ENCODE data around the gene CBFA2T2.
"Not testable (repeated sequence)": the region's sequence is repeated elsewhere in the genome, so short reads cannot be mapped to it uniquely, and the experiment has no call there.

Gene CBFA2T2

DNA sequence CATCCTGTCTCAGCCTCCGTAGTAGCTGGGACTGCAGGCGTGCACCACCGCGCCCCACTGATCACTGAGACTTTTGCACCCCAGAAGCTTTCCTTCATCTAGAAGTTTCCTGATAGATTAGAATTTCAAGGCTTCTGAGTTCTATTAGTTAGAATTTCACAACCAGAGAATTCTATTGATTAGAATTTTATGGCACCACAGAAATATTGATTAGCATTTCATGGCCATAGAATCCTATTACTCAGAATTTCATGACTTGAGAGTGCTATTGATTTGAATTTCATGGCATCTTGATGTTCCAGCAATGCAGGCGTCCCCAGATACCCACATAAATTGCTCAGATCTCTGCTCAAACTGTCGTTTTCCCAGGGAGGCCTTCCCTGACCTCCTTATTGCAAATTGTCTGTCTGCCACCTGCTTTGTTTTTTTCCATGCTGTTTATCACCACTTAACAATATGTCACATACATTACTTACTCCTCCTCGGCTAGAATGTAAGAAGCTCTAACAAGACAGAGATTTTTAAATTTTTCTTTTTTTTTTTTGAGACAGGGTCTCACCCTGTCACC is 16.9 kb upstream of the CBFA2T2 start:
- DNase-seq = no peak

DNA sequence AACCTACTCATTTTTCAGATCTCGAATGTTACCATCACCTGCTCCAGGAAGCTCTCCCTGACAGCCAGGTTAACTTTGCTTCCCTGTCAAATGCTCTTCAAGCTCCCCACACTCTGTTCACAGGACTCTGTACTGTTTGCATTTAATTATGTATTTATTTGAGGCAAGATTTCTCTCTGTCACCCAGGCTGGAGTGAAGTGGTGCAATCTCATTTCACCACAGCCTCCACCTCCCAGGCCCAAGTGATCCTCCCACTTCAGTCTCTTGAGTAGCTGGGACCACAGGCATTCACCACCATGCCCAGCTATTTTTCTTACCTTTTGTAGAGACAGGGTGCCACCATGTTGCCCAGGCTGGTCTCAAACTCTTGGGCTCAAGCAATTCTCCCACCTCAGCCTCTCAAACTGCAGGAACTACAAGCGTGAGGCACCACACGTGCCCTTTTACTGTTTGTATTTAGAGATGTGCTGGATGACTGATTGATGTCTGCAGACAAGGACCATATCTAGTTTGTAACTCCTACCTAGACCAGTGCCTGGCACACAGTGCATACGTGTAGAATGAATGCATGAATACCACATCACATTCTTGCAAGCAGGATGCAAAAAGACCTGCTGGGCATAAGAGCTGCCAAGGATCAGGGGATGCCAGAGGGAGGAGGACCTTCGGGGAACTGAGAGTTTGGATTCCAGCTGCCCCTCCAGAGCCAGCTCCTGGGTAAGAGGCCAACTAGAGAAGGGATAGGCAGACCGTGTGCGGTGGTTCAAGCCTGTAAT is 15.6 kb upstream of the CBFA2T2 start:
- no peak for DNase-seq

DNA sequence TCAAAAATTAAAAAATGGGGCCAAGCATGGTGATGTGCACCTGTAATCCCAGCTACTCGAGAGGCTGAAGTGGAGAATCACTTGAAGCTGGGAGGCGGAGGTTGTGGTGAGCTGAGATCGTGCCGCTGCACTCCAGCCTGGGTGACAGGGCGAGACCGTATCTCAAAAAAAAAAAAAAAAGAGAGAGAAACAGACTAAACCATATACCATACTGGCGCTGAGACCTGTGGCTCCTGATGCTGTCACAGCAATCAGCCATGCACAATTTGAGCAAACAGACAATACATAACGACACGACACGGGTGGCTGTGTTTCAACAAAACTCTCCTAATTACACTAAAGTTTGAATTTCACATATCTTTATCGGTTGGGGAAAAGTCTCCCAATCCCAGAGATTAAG is 14.9 kb upstream of the CBFA2T2 start:
- no peak for DNase-seq

DNA sequence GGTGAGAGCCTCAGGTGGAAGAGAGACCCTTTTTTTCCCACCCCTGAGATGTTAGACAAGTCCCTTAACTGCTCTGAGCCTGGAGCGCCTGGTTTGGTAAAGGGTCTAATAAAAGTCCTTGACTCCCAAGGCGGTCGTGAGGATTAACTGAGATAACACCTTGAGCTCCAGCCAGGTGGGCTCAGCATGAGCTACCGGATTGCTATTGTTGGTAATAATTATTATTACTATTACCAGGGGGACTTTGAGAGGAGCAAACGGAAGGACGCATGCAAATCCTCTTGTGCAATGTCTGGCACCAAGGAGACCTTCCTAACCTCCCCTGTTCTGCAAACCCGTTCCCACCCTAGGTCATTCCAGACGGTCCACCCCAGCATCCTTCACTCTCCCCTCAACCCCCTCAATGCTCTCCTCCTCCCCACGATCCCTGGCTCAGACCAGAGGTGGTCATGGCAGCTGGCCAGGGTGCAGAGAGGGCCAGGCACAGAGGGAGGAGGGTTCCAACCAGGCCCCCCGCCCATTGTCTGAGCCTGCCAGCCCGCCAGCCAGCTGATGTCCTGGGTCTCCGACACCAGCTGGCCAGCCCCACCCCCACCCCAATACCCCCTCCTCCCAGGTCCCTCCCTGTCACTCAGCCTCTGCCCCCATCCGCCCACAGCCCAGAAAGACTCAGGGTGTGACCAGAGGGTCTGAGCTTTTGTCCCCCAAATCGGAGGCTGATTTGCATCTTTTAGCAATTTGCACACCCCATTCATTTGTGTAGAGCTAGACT is 14.3 kb upstream of the CBFA2T2 start:
- no peak for DNase-seq

DNA sequence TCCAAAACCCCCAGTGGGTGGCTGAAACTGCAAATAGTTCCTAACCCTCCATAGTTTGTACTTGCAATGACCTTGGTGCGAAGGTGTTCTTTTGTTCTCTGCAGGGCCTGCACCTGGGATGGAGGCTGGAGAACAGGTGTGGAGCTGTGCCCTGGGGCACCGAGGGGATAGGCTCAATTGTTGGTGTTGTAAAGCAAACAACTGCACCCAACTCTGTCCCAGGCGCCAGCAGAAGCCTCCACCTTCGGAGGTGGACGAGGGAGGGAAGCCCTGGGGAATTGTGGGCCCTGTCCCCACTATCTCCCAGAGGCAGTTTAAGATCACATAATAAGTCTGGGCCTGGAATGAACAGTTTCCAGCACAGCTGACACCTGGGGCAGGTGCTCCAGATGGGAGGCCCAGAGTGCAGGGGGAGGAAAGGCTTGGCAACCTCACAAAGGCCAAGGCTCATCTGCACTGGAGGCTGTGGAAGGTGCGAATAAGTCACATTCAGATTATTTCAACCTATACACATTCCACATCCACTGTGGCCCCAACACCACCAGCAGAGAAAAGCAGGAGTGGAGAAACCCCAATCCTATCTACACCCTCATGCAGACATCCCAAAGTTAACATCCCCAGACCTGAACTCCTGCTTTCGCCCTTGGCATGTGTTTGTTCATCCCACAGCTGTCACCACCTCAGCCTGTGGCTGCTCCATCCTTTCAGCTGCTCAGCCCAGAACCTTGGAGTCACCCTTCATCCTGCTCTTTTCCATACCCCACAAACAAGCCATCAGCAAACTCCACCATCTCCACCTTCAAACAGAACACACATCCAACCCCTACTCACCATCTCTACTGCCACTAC is 12.3 kb upstream of the CBFA2T2 start:
- DNase-seq = no peak

DNA sequence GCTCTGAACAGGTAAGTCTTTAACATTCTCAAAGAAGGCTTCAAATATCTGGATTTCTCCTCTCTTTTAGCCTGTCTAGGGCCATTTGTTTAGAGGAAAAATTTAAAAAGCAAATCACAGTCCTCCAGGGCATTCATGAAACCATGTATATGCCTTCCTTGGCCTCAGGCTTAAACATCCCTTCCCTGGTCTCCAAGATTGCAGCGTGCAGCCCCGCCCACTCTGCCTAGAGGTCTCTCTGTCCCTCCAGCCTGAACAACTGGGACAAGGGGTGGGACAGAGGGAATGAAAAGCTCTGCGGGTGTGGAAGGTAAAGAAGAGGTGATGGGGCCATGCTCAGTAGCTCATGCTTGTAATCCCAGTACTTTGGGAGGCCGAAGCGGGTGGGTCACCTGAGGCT is 9.8 kb upstream of the CBFA2T2 start:
- DNase-seq = no peak

DNA sequence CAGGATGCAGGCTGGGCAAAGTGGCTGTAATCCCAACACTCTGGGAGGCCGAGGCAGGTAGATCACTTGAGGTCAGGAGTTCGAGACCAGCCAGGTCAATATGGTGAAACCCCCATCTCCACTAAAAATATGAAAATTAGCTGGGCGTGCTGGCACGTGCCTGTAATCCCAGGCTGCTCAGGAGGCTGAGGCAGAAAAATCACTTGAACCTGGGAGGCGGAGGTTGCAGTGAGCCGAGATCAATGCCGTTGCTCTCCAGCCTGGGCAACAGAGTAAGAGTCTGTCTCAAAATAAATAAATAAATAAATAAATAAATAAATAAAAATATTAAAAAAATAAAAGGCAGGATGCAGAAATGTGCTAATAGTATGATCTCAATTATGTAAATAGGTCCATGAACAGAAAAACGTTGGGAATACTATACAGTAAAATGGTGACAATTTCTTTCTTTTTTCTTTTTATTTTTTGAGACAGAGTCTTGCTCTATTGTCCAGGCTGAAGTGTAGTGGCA is 8.4 kb upstream of the CBFA2T2 start:
- DNase-seq = no peak

DNA sequence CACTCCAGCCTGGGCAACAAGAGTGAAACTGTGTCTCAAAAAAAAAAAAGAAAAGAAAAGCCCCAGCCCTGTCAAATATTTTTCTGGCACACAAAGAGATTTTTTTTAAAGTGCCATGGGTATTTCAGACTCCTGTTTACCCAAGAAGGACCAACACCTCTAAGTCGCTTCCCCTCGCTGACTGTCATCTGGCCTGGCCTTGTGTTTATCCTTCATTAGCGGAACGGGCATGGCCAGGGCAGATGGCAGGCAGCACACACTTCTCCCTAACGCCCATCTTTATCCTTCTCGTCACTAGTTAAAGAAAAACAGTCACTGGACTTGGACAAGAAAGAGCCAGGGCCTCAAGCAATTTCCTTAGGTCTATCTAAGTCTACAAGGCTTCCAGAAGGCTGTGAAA is 7.3 kb upstream of the CBFA2T2 start:
- DNase-seq = no peak

DNA sequence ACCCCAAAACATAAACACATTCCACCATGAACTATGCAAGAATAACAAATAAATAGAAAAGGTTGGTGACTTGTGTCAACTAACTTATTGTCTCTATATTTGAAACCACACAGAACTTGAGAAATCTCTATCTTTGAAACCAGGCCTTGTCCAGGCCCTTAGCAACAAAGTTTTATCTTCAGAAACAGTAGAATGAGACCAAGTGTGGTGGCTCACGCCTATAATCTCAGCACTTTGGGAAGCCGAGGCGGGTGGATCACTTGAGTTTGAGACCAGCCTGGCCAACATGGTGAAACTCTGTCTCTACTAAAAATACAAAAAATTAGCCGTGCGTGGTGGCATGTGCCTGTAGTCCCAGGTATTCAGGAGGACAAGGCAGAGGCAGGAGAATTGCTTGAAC is 6.7 kb upstream of the CBFA2T2 start:
- DNase-seq = not testable (repeated sequence)

DNA sequence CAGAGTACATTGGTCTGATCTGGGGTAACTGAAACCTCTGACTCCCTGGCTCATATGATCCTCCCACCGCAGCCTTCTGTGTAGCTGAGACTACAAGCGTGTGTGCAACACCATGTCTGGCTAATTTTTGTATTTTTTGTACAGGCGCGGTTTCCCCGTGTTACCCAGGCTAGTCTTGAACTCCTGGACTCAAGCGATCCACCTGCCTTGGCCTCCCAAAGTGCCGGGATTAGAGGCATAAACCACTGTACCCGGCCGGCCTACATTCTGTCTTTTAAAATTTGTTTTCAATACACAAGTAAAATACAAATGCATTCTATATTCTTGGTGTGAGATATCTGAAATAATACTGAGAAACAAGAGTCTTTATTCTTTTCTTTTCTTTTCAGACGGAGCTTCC is 1.7 kb upstream of the CBFA2T2 start:
- DNase-seq = no peak

DNA sequence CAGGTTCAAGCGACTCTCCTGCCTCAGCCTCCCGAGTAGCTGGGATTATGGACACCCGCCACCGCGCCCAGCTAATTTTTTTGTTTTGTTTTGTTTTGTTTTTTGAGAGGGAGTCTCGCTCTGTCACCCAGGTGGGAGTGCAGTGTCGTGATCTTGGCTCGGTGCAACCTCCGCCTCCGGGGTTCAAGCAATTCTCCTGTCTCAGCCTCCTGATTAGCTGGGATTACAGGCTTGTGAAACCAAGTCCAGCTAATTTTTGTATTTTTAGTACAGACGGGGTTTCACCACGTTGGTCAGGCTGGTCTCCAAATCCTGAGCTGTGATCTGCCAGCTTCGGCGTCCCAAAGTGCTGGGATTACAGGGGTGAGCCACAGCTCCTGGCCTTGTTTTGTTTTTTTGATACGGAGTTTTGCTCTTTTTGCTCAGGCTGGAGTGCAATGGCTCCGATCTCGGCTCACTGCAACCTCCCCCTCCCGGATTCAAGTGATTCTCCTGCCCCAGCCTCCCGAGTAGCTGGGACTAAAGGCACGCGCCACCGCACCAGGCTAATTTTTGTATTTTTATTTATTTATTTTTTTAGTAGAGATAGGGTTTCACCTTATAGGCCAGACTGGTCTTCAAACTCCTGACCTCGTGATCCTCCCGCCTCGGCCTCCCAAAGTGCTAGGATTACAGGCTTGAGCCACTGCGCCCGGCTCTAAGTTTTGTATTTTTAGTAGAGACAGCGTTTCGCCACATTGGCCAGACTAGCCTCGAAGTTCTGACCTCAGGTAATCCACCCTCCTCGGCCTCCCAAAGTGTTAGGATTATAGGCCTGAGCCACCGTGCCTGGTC is 1.0 kb upstream of the CBFA2T2 start:
- DNase-seq = not testable (repeated sequence)

DNA sequence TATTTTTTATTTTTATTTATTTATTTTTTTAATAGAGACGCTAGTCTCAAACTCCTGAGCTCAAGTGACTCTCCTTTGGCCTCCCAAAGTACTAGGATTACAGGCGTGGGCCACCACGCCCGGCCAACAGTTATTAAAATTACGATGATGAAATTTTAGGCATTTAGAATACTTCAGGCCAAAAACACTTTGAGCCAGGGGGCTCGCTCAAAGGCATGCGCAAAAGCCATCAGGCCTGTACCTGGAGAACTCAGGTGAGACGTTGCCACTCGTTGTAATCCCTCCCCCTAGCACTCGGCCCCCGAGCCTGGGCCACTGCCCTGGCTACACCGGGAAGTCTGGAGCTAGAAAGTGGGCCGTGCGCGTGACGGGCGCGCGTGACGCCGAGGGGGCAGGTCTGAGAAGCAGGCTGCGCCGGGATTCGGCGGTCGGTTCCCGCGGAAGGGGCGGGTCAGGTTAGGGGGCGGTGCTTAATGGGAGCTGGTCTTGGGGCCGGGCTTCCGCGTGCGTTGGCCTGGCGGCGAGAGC is 337 bp upstream of the CBFA2T2 start:
- DNase-seq = peak; percentile 97

DNA sequence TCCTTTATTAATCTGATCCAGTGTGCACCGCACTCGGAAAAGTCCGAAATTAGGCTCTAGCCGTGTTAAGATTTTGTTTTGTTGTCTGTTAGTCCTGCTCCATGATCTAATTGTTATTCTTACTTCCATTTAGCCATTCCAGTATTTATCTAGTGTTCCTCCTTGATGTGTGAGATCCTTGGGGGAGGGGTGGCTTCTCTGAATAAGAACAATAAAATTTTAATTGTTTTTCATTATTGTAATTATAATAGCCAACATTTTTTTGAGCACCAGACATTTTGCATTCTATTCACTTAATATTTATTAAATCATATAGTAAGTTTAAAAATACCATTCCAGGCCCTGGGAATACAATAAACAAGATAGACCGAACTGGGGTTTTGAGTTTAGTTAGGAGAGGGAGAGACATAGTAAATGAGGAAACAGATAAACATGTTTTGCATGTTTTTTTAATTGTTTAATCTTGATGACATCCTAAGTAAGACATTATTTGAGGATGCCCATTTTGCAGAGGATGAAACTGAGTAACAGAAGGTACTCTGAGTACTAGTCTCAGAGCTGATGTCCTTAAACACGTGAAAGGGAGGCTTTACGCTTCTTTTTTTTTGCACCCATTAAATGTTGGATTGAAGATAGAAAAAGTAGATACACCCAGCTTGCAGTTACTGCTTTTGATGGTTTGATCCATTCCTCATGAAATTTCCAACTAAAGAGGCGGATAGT is 1.2 kb downstream of the CBFA2T2 start:
- DNase-seq = no peak

DNA sequence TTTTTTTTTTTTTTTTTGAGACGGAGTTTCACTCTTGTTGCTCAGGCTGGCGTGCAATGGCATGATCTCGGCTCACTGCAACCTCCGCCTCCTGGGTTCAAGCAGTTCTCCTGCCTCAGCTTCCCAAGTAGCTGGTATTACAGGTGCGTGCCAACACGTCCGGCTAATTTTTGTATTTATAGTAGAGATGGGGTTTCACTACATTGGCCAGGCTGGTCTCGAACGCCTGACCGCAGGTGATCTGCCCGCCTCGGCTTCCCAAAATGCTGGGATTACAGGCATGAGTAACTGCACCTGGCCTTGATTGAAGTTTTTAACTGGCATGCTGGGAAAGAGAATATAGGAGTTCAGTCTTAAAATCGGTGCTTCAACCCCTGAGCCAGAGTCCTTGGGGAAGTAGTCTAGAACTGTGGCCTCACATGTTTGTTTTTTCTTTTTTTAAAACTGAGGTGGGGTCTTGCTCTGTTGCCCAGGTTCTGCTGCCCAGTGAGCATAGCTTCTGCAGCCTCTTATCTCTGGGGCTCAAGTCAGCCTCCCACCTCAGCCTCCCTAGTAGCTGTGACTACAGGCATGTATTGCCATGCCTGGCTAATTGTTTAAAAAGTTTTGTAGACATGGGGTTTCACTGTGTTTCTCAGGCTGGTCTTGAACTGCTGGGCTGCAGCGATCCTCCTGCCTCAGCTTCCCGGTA is 3.3 kb downstream of the CBFA2T2 start:
- DNase-seq = no peak

DNA sequence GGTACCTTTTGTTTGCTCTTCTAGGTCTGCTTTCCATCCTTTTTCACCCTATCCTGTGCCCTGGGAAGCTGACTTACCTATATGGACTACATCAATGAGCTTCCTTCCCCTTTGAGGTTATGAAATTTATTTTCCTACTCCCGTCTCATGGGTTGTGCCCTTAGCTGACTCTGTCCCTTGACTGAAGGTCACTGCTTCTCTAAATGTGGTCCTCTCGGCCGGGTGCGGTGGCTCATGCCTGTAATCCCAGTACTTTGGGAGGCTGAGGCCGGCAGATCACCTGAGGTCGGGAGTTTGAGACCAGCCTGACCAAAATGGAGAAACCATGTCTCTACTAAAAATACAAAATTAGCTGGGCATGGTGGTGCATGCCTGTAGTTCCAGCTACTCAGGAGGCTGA is 6.9 kb downstream of the CBFA2T2 start:
- DNase-seq = not testable (repeated sequence)

DNA sequence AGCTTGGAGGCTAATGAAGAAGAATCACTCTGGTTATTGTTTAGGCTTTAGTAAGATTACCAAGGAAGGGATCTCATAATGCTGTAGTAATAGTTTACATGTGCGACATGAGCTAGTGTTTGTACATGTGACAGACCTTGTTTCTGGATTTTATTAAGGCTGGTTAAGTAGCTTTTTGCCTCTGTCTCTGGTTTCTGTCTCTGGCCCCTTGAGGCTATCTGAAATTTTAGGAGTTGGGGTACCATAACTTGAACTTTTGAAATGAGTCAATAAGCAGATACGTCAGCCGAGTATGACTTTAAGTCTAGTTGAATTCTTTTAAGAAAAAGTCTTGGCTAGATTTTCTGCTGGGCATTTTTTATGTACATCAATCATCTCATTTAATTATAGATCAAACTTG is 9.5 kb downstream of the CBFA2T2 start:
- DNase-seq = no peak

DNA sequence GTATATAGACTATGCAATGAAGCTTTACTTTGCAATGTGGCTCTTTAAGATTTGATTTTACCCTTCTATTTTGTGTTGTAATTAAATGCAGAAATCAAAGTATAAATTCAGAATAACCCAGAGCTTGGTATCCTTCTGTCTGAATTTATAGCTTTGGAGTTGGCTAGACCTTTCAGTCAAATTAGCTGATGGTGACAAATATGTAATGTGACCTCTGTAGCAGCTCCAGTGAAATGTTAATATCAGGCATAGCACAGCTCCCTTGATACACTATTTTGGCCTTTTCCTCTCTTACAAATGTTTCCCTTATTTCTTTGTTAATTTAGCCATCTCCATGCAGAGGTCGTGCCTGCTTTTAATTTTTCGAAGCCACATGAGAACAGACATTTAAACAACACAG is 11.1 kb downstream of the CBFA2T2 start:
- DNase-seq = no peak

DNA sequence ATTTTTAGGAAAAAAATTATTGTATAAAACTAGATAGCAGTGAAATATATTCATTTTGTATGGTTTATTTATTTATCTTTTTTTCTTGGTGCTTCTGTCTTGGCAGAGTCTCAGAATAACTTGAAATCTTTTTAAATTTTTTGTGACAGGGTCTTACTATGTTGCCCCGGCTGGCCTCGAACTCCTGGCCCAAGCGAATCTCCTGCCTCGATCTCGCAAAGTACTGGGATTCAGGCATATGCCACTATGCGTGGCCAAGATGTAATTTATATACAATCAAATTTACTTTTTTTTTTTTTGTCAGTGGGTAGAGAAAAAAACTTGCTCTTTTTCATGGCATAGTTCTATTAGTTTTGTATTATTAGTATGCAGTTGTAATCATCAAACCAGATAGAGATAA is 13.7 kb downstream of the CBFA2T2 start:
- no peak for DNase-seq

DNA sequence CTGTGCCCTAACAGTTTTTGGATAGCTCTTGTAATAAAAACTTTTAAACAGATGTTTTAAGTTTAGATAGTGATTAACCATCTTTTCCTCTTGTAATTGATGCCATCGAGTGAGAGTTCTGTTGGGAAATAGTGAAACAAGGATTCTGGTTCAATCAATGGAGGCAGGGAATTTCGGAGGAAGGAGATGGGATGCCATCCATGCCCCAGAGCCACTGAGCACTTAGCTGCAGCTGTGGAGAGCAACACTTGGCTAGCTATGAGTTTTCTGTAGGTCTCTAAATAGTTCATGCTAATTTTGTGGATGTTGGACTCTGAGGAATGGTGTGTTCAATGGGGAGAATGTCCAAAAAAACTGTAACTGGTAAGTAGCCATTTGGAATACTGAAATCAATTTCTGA is 16.7 kb downstream of the CBFA2T2 start:
- no peak for DNase-seq

DNA sequence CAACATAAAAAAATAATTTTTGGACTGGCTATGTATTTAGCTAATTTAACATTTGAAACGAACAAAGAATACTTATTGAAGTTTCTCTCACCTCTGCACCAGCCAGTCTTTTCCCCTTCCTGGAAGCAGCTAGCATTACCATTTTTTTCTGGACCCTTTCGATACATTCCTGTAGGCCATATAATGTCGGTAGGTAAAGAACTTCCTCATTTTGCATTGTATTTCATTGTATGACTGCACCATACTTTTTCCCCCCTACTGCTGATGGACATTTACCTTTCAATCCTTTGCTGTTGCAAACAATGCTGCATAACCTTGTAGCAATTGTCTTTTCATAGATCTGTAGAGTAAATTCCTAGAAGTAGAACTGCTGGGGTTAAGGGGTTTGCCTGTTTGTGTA is 17.6 kb downstream of the CBFA2T2 start:
- DNase-seq = no peak
